Glomerular endothelial cell (primary cell): ENCODE results near the gene FAM200A. TPM values are rescaled to one million over a fixed set of nuclear protein-coding genes. Genes with fewer than 3 reads are reported as not detected.
A peak's percentile ranks its signal among the peaks of the same experiment; 100 is the strongest.
"Not testable (repeated sequence)": the region's sequence is repeated elsewhere in the genome, so short reads cannot be mapped to it uniquely, and the experiment has no call there.

Experiments
- DNase-seq: peaks from one replicate; pipeline ENCODE4 v3.0.0-alpha.2; 2011; ENCODE audit warnings: low read depth, low spot score; ENCODE audit errors: extremely low read depth
- total RNA-seq: library from RNA; depleted of rRNA; stranded (reverse); fragments of >200 nt; gene quantifications from 2 replicates; pipeline ENCODE4 v1.2.3, GENCODE V29; 2015

Gene FAM200A
- total RNA-seq: 3.2 and 3.8 TPM in 2 replicates

DNA sequence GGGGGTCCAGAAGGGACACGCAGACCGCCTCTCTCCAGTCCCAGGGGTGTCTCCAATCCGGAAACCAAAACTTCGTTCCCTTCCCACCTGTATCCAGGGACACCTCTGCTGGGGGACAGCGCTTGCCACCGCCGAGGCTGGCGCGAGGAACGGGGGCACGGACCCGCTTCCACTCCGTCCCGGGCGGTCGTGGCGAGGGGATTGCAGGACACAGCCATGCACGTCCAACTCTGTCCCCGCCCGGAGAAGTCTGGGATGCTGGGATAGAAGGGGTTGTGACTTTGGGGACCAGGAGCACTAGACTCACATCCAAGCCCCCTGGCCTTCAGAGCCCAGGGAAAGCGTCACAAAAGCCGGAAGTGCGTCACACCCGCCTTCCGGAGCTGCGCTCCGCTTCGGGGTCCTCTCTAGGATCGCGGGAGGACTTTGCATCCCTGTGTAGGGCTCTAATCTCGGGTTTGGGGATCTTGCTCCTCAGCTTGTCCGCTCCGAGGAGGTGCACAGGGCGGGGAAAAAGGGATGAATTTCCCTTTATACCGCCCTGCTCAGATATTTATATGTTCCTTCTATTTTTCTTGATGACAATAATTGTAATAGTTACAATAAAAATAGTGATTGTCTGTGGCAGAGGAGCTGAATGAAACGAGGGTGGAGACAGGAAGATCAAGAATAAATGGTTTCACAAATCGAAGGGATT lies at the start of gene FAM200A:
FAM200A (minus strand) TSS at position 348 of the 697 bp plus-strand sequence. CDS start 3,707 bp downstream, outside the sequence.
- DNase-seq: peak; percentile 81

DNA sequence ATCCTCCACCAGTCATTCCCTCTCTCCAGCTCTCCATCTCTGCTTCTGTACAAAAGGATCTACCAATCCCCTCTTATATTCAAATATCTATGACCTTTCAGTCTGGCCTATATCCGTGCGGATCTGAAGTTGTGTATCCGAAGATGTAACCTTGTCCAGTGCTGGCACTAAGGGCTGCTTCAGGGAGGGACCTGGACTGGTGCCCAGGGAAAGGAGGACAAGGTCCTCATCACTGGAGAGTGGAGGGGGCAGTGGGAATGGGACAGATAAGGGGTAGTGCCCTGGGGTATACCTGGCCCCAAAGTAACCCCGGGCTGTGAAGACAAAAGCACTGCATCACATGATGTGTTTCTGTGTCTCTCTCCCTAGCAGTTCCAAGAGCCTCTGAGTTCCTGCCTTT lies 47.9 kb upstream of the FAM200A start:
- DNase-seq: no peak

GRCh38 chr7:99597762-99598501 lies 46.0 kb upstream of the FAM200A start, which contains the start of gene TMEM225B:
Gene TMEM225B (plus strand): TSS chr7:99598267. CDS start chr7:99604389, 6,122 bp downstream.
- no peak for DNase-seq

DNA sequence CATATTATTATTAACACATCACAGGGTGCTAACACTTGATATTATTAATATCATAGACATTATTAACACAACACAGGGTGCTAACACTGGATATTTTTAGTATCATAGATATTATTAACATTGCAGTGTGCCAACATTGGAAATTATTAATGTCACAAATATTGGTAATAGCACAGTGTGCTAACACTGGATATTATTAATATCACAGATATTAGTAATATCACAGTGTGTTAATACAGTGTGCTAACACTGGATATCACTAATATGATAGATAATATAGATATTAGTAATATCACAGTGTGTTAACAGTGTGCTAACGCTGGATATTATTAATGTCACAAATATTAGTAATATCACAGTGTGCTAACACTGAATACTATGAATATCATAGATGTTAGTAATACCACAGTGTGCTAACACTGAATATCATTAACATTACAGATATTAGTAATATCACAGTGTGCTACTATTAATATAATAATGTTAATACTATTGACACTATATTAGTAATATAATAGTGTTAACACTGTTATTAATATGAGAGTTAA lies 44.6 kb upstream of the FAM200A start:
- DNase-seq: no peak

DNA sequence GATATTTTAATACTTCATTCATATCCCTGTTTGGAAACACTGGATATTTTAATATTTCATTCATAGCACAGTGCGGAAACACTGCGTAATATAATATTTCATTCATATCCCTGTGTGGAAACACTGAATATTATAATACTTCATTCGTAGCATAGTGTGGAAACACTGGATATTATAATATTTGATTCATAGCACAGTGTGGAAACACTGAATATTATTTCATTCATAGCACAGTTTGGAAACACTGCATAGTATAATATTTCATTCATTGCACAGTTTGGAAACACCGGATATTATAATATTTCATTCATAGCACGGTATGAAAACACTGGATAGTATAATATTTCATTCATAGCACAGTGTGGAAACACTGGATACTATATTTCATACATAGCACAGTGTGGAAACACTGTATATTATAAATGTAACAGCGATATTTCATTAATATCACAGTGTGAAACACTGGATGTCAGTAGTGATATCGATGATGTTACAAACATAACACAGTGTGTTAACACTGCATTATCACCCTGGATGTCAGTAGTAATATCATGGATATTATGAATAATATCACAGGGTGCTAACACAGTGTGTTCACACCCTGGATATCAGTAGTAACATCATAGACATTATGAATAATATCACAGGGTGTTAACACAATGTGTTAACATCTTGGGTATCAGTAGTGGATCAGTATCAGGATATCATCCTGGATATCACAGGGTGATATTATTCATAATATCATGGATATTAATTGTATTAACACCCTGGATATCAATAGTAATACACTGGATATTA lies 43.2 kb upstream of the FAM200A start:
- DNase-seq: no peak

- no peak for DNase-seq
These were observed 37.0 kb upstream of the FAM200A start for GRCh38 chr7:99588868-99589267.

- not testable (repeated sequence) for DNase-seq
These were observed 28.9 kb upstream of the FAM200A start for GRCh38 chr7:99580778-99581332.

DNA sequence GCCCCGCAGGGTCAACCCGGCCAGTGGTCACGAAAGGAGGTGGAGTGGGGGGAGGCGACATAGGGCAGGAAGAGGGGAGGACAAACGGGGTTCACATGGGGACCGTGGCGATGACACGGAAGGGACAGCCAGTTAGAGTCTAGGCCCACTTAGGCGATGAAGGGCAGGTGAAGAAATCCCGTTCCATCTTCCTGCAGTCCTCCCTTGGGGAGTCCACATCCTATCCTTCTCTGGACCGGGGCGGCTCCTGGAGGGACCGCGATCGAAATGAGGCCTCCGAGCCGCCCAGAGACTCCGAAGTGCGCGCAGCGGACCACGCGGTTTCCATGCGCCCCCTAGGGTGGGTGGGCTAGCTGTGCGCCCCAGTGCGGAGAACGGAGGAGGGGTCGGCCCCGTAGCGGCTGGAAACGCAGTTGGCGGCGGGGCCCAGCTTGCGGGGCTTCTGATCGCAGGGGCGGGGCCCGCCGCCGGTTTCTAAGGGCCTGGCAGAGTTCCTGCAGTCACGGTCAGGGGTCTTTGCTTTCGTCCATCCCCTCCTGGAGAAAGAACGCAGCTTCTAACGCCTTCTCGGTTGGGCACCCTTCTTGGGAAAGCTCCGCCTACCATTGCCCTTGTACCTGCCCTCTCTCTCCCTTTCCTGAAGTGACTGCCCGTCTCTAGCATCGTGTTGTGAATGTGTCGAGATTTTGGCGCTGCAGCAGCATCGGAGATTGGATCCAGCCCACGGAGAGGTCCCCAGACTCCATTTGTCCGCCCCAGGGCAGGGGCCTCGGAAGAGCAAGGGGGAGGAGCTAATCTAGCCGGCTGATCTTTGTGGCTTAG lies 28.3 kb upstream of the FAM200A start:
- no peak for DNase-seq

DNA sequence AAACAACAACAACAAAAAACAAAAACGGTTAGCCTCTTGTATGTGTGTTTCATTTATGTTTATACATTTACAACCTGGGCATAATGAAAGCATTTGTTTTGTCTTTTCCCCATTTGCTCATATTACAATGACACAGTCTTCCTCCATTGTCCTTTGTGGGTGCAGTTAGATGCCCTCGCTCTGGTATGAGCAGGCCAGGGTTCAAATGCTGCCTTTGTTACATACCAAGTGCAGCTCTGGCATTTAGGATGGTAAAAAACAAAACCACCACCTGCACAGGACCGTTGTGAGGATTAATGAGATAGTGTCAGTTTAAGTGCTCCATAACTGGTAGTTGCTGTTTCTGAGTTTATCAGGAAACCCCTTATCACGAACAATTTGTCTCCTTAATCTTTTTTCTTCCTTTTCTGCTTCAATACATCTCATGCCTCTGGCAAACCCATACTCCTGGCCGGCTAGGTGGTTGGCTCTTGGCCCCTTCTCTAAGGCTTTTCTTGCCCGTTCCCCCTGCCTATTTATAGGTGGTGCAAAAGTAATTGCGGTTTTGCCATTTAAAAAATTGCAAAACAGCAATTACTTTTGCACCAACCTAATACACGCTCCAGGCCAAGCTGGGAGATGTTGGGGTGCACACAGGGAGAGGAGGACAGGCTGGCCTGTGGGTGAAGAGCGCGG lies 27.5 kb upstream of the FAM200A start:
- DNase-seq: no peak

DNA sequence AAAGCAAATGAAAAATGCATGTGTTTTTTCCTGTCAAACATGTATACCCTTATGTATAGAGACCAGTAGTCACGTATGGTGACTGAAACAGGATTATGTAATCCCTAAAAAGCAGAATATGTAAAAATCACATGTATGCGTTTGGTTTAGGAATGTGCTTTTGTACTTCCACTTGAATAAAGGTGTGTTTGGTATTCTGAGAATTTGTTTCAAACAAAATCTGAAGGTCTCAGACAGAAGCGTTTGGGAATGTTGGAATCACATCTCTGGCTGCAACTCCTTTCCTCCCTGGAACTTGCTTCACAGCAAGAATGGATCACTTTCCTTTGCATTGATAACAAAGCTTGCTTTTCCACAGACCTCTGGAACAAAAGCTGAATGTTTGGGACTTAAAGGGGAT lies 24.3 kb upstream of the FAM200A start:
- no peak for DNase-seq

- DNase-seq: no peak
These were observed 21.3 kb upstream of the FAM200A start for GRCh38 chr7:99573257-99573656.

DNA sequence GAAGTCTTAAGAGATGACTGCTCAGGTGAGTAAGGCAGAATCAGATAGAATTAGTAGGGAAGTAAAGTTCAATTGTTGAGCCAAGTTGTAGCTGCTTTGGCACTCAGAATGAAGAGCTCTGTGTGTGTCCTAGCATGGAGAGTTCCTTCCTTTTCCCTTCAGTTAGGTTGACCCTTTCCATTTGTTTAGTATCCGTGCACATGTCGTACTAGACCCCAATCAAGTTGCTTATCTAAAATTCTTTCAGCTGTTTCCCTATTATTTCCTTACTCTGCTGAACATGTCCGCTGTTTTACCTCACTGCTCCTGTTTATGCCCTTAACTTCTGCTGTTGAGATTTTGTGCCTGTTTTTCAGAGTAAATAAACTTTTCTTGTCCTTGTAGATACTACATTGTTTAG lies 19.9 kb upstream of the FAM200A start:
- DNase-seq: no peak

DNA sequence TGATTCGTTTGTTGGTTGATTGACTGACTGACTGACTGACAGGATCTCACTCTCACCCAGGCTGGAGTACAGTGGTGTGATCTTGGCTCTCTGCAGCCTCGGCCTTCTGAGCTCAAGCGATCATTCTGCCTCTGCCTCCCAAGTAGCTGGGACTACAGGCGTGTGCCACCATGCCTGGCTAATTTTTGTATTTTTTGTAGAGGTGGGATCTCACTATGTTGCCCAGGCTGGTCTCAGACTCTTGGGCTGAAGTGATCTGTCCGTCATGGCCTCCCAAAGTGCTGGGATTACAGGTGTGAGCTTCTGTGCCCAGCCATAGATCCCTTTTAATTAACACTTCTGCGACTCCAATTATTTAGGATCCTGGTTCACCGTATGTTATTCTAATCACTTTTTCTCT lies 16.9 kb upstream of the FAM200A start:
- not testable (repeated sequence) for DNase-seq

GRCh38 chr7:99563650-99564049 lies 11.7 kb upstream of the FAM200A start:
- DNase-seq: no peak

DNA sequence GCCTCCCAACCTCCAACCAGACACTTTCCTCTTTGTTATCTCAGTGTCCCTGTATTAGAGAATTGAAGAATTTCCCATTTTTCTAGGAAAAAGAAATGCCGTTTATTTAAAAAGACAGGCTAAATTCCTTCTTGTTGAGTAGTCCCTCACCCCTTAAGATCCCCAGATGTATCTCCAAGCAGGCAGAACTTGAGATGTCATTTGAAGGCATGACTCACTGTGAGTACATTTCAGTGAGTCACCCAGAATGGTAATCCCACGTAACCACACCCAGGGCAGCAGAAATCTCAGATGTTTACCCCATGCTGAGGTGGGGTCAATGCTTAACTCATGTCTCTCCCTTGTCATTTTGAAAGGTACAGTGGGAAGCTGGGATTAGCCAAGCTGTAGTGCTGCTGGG lies 10.9 kb upstream of the FAM200A start:
- peak; percentile 61 for DNase-seq

GRCh38 chr7:99562114-99562784 lies 10.3 kb upstream of the FAM200A start:
- DNase-seq: no peak

DNA sequence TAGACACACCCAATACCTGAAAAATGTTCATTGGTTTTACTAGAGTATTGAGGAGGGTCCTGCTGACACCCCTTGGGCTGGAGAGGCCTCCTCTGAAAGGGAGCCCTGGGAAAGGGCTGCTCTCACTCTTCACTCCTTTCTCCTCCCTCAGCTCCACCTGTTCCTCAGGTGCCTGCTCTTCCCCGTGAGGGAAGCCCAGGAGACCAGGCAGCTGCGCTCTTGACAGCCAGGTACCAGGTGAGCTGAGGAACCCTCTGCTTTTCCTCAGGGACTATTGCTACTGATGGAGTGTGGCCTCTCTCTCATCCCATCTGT lies 9.8 kb upstream of the FAM200A start:
- no peak for DNase-seq

- no peak for DNase-seq
These were observed 9.2 kb upstream of the FAM200A start for GRCh38 chr7:99560834-99561736.
